PC-3 (cell line): Measurements from ENCODE around the gene USP12. TPM values are rescaled to one million over a fixed set of nuclear protein-coding genes. Genes with fewer than 3 reads are reported as not detected.

Experiments
- ATAC-seq: fragments of 200-7000 bp; cut with Tn5 transposase; 2 replicates; pipeline ENCODE4 v1.9.1; 2020; ENCODE audit warnings: mild to moderate bottlenecking, moderate library complexity
- BruUV-seq: library from RNA; stranded (reverse); fragments of 400-500 nt; replicated peaks from 2 replicates; lab custom pipeline; 2021; lab: Mats Ljungman, UMichigan
- CTCF ChIA-PET: fragments of 300-600 bp; sonication (Branson Sonifier 250); formaldehyde crosslinking; loops from one replicate; lab custom pipeline; 2022; ENCODE audit warnings: antibody characterized with exemption; lab: Charles Lee
- POLR2A ChIA-PET: fragments of 300-600 bp; sonication (Branson Sonifier 250); formaldehyde crosslinking; loops from one replicate; lab custom pipeline; 2022; ENCODE audit warnings: antibody characterized with exemption; ENCODE audit not compliant: unreplicated experiment; lab: Charles Lee
- DNase-seq: peaks from one replicate; pipeline ENCODE4 v3.0.0-alpha.2; 2015
- H2AFZ ChIP-seq: fragments of 300-600 bp; sonication (generic); 2 replicates; pipeline ENCODE4 v1.6.0; 2016; ENCODE audit warnings: antibody characterized with exemption, low read length
- H3F3A ChIP-seq: fragments of 300-600 bp; sonication (generic); one replicate; pipeline ENCODE4 v1.6.0; 2017; ENCODE audit warnings: antibody characterized with exemption, low read length, control low read depth, mild to moderate bottlenecking; ENCODE audit not compliant: unreplicated experiment
- H3K27ac ChIP-seq: fragments of 300-600 bp; sonication (generic); 2 replicates; pipeline ENCODE4 v1.5.1; 2016; ENCODE audit warnings: mild to moderate bottlenecking, low read length
- H3K27me3 ChIP-seq: fragments of 300-600 bp; sonication (generic); 2 replicates; pipeline ENCODE4 v1.6.1; 2016; ENCODE audit warnings: low read length, mixed read lengths
- H3K36me3 ChIP-seq: fragments of 300-600 bp; sonication (generic); 2 replicates; pipeline ENCODE4 v1.6.1; 2016; ENCODE audit warnings: low read depth, mixed run types, low read length, mixed read lengths
- H3K4me1 ChIP-seq: fragments of 300-600 bp; sonication (generic); 2 replicates; pipeline ENCODE4 v1.5.1; 2016; ENCODE audit warnings: low read length; ENCODE audit not compliant: insufficient read depth
- H3K4me2 ChIP-seq: fragments of 300-600 bp; sonication (generic); 2 replicates; pipeline ENCODE4 v1.6.0; 2016; ENCODE audit warnings: low read length
- H3K4me3 ChIP-seq: fragments of 300-600 bp; sonication (generic); 2 replicates; pipeline ENCODE4 v1.5.1; 2016; ENCODE audit warnings: mild to moderate bottlenecking, low read length, mixed read lengths
- H3K79me2 ChIP-seq: fragments of 300-600 bp; sonication (generic); 2 replicates; pipeline ENCODE4 v1.6.1; 2017; ENCODE audit warnings: low read length, mixed read lengths
- H3K9ac ChIP-seq: fragments of 300-600 bp; sonication (generic); 2 replicates; pipeline ENCODE4 v1.6.0; 2016; ENCODE audit warnings: mild to moderate bottlenecking, low read length
- H3K9me2 ChIP-seq: fragments of 300-600 bp; sonication (generic); replicated peaks from 2 replicates; pipeline ENCODE4 v1.6.1; 2016; ENCODE audit warnings: mixed run types, low read length, mixed read lengths
- H3K9me3 ChIP-seq: fragments of 300-600 bp; sonication (generic); 2 replicates; pipeline ENCODE4 v1.6.1; 2016; ENCODE audit warnings: low read length, mixed read lengths
- H4K20me1 ChIP-seq: fragments of 300-600 bp; sonication (generic); 2 replicates; pipeline ENCODE4 v1.6.1; 2016; ENCODE audit warnings: low read length, mixed read lengths
- EZH2 ChIP-seq: fragments of 300-600 bp; sonication (generic); IDR thresholded peaks from one replicate; pipeline ENCODE4 v1.6.1; 2017; ENCODE audit warnings: antibody characterized with exemption, mild to moderate bottlenecking, low read length; ENCODE audit not compliant: unreplicated experiment
- EZH2phosphoT487 ChIP-seq: fragments of 300-600 bp; sonication (generic); IDR thresholded peaks from 2 replicates; pipeline ENCODE4 v1.6.1; 2018; ENCODE audit warnings: mild to moderate bottlenecking, antibody characterized with exemption, low read length, borderline replicate concordance
- intact Hi-C: fragments of 100-400 bp; cut with micrococcal nuclease; formaldehyde crosslinking; loops from 2 replicates; pipeline ENCODE4 v1.9.0; 2023
- total RNA-seq: library from RNA; depleted of rRNA; stranded (reverse); fragments of >200 nt; gene quantifications from 2 replicates; pipeline ENCODE4 v1.2.3, GENCODE V29; 2014
- TF ChIP-seq, protein P1 (sequence below): fragments of 300-600 bp; sonication (generic); conservative IDR thresholded peaks from 2 replicates; pipeline ENCODE4 v1.5.1; 2017; ENCODE audit warnings: antibody characterized with exemption, low read depth, mild to moderate bottlenecking, low read length

Gene USP12
- total RNA-seq, 1 experiment from 2014 or later = 24.2 TPM

DNA sequence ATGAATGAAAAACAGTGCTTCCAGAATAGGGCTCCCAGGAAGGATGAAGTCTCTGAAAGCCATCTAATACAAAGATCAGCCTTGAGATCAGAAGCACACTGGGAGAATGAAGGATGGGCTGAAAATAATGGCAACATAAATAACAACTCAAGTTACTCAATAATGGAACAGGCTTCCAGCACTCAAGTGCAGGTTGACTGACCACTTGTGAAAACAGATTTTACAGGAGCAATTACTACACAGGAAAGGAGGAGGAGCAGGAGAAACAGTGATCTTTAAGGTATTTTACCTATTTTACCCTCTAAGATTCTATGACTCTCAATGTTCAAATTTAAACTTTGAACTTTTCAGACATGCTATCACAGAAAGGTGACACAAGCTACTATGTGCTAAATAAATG lies 106.0 kb downstream of the USP12 start:
- H3K9ac ChIP-seq = no peak overlapping the region
- no peak overlapping the region for H3K27ac ChIP-seq
- H3F3A ChIP-seq = no peaks in the 10 kb centered on the region
- POLR2A ChIA-PET = no interaction called here
- ATAC-seq = no peak
- H3K79me2 ChIP-seq = no peaks in the 10 kb centered on the region
- peaks cover 6% of the 10 kb centered on the region; the same call in 1 of the 2 replicates for H3K36me3 ChIP-seq
- DNase-seq = no peak
- H3K4me2 ChIP-seq = no peak overlapping the region
- intact Hi-C loops = no loop called here
- H2AFZ ChIP-seq = no peak overlapping the region
- H3K4me3 ChIP-seq = no peak overlapping the region
- no TSS peak for BruUV-seq
- no peaks in the 10 kb centered on the region for H3K27me3 ChIP-seq
- H4K20me1 ChIP-seq = no peaks in the 10 kb centered on the region
- TF ChIP-seq EZH2 = no peak
- no peak for TF ChIP-seq EZH2phosphoT487
- TF ChIP-seq, protein P1, sequence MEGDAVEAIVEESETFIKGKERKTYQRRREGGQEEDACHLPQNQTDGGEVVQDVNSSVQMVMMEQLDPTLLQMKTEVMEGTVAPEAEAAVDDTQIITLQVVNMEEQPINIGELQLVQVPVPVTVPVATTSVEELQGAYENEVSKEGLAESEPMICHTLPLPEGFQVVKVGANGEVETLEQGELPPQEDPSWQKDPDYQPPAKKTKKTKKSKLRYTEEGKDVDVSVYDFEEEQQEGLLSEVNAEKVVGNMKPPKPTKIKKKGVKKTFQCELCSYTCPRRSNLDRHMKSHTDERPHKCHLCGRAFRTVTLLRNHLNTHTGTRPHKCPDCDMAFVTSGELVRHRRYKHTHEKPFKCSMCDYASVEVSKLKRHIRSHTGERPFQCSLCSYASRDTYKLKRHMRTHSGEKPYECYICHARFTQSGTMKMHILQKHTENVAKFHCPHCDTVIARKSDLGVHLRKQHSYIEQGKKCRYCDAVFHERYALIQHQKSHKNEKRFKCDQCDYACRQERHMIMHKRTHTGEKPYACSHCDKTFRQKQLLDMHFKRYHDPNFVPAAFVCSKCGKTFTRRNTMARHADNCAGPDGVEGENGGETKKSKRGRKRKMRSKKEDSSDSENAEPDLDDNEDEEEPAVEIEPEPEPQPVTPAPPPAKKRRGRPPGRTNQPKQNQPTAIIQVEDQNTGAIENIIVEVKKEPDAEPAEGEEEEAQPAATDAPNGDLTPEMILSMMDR = no peak
- H3K4me1 ChIP-seq = no peaks in the 10 kb centered on the region
- CTCF ChIA-PET = no interaction called here
- H3K9me3 ChIP-seq = no peaks in the 10 kb centered on the region
- no peaks in the 10 kb centered on the region for H3K9me2 ChIP-seq

DNA sequence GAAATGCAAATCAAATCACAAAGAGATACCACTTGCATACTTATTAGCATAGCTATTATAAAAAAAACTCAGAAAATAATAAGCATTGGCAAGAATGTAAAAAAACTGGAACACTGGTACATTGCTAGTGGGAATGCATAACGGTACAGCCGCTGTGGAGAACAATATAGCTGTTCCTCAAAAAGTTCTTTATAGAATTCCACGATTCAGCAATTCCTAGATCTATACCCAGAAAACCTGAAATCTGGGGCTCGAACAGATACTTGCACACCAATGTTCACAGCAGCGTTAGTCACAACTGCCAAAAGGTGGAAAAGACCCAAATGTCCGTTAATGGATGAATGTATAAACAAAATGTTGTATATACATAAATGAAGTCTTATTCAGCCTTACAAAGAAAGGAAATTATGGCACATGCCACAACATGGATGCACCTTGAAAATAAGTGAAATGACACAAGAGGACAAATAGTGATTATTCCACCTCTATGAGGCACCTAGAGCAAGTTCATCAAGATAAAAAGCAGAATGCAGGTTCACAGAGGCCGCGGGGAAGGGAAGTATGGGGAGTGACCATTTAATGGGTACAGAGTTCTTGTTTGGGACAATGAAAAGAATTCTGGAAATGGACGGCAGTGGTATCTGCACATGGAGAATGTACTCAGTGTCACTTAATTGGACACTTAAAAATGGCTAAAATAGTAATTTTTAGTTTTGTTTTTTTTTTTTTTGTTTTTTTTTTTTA lies 107.2 kb downstream of the USP12 start:
- Histone ChIP-seq H3K36me3 (peaks cover 2% of the 10 kb centered on the region; the same call in 1 of the 2 replicates), H3K4me2 (no peak overlapping the region), H3K9me2 (no peaks in the 10 kb centered on the region), H3K4me3 (no peak overlapping the region), H3K79me2 (no peaks in the 10 kb centered on the region), H3F3A (no peaks in the 10 kb centered on the region), H4K20me1 (no peaks in the 10 kb centered on the region), H2AFZ (no peak overlapping the region), H3K4me1 (no peaks in the 10 kb centered on the region), H3K9ac (no peak overlapping the region), H3K27me3 (no peaks in the 10 kb centered on the region), H3K27ac (no peak overlapping the region), H3K9me3 (no peaks in the 10 kb centered on the region)
- intact Hi-C loops = no loop called here
- no peak for TF ChIP-seq EZH2phosphoT487
- TF ChIP-seq, protein P1 = no peak
- no peak for TF ChIP-seq EZH2
- no TSS peak for BruUV-seq
- DNase-seq (no peak), ATAC-seq (no peak)
- ChIA-PET CTCF (no interaction called here), POLR2A (no interaction called here)

DNA sequence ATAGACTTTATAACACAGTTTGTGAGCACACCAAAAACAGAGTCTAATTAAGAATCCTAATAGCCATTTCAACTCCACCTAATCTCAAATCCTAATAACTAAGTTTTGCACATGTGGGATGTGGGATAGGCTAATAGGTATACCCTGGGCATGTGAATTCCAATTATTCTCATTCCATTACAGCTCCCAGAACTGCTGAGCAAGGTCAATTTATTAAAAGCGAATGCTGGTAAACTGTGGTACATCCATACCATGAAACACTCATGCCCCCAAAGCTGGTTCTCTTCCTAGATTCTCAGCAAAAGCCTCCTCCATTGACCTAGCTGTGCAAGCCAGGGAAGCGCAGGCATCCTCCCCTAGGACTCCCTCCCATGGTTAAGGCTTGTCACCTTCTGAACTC lies 113.8 kb downstream of the USP12 start:
- BruUV-seq = no TSS peak

More for the DNA sequence above, 113.8 kb downstream of the USP12 start:
- H2AFZ ChIP-seq = no peak overlapping the region
- no peak overlapping the region for H3K9ac ChIP-seq
- intact Hi-C loops = no loop called here
- H3K4me2 ChIP-seq = no peak overlapping the region
- no peaks in the 10 kb centered on the region for H3K36me3 ChIP-seq
- no peaks in the 10 kb centered on the region for H3K9me2 ChIP-seq
- no peaks in the 10 kb centered on the region for H4K20me1 ChIP-seq
- H3K79me2 ChIP-seq = no peaks in the 10 kb centered on the region
- CTCF ChIA-PET = no interaction called here
- no peak for DNase-seq
- ATAC-seq = no peak
- H3K9me3 ChIP-seq = no peaks in the 10 kb centered on the region
- no peak overlapping the region for H3K27ac ChIP-seq
- no peaks in the 10 kb centered on the region for H3F3A ChIP-seq
- POLR2A ChIA-PET = no interaction called here
- no peaks in the 10 kb centered on the region for H3K27me3 ChIP-seq
- H3K4me3 ChIP-seq = no peak overlapping the region
- peaks cover 27% of the 10 kb centered on the region for H3K4me1 ChIP-seq
- TF ChIP-seq EZH2phosphoT487 = no peak
- TF ChIP-seq, protein P1 = no peak
- no peak for TF ChIP-seq EZH2
